GM23248 (cell line): ENCODE data around the gene TSHZ2.

Source experiments
- EZH2 ChIP-seq: fragments of 200-600 bp; sonication (generic); IDR thresholded peaks from 2 replicates; pipeline ENCODE4 v1.6.1; 2018; ENCODE audit warnings: antibody characterized with exemption, mild to moderate bottlenecking; ENCODE audit not compliant: insufficient read depth, poor library complexity, severe bottlenecking
- EZH2phosphoT487 ChIP-seq: fragments of 200-600 bp; sonication (generic); IDR thresholded peaks from 2 replicates; pipeline ENCODE4 v1.6.1; 2018; ENCODE audit warnings: antibody characterized with exemption, moderate library complexity, mild to moderate bottlenecking, low read depth; ENCODE audit not compliant: insufficient read depth

GRCh38 chr20:53395188-53395923 is 423.2 kb downstream of the TSHZ2 start:
- TF ChIP-seq EZH2phosphoT487 (no peak), EZH2 (no peak)
